ENCODE measurements around the gene PLN.
A peak's percentile ranks its signal among the peaks of the same experiment; 100 is the strongest.

Gene PLN

GRCh38 chr6:118506071-118506638, 41.9 kb upstream of the PLN start:
- DNase-seq (ENCODE audit: low read depth) = no peak
- TF ChIP-seq CTCF (IDR thresholded peaks at IDR 0.05; ENCODE audit: control insufficient read depth, extremely low read depth, insufficient read depth) = no peak
- H3K4me3 ChIP-seq (ENCODE audit: low read depth, low read length) = no peak overlapping the region

GRCh38 chr6:118507636-118508035, 40.5 kb upstream of the PLN start:
- H3K4me3 ChIP-seq (ENCODE audit: low read depth, low read length) = no peak overlapping the region
- DNase-seq (ENCODE audit: low read depth) = no peak
- TF ChIP-seq CTCF (IDR thresholded peaks at IDR 0.05; ENCODE audit: control insufficient read depth, extremely low read depth, insufficient read depth) = no peak

- no peak for DNase-seq (ENCODE audit: low read depth)
- no peak overlapping the region for H3K4me3 ChIP-seq (ENCODE audit: low read depth, low read length)
- TF ChIP-seq CTCF (IDR thresholded peaks at IDR 0.05; ENCODE audit: control insufficient read depth, extremely low read depth, insufficient read depth) = peak; percentile 78
These were observed 39.0 kb upstream of the PLN start for GRCh38 chr6:118509009-118509617.

GRCh38 chr6:118511930-118512715, 36.0 kb upstream of the PLN start:
- DNase-seq (ENCODE audit: low read depth) = no peak
- no peak for TF ChIP-seq CTCF (IDR thresholded peaks at IDR 0.05; ENCODE audit: control insufficient read depth, extremely low read depth, insufficient read depth)
- H3K4me3 ChIP-seq (ENCODE audit: low read depth, low read length) = no peak overlapping the region

GRCh38 chr6:118514689-118515088, 33.4 kb upstream of the PLN start:
- DNase-seq (ENCODE audit: low read depth) = no peak
- no peak for TF ChIP-seq CTCF (IDR thresholded peaks at IDR 0.05; ENCODE audit: control insufficient read depth, extremely low read depth, insufficient read depth)
- no peak overlapping the region for H3K4me3 ChIP-seq (ENCODE audit: low read depth, low read length)

- no peak for DNase-seq (ENCODE audit: low read depth)
- TF ChIP-seq CTCF (IDR thresholded peaks at IDR 0.05; ENCODE audit: control insufficient read depth, extremely low read depth, insufficient read depth) = no peak
- H3K4me3 ChIP-seq (ENCODE audit: low read depth, low read length) = no peak overlapping the region
These were observed 25.7 kb upstream of the PLN start for GRCh38 chr6:118522422-118522821.

All from LNCaP clone FGC (cell line).